Measurements from ENCODE around the gene TOM1L2. TPM values are rescaled to one million over a fixed set of nuclear protein-coding genes. Genes with fewer than 3 reads are reported as not detected.

The TOM1L2 gene
- total RNA-seq, 2 donors from 2014 or later, result 47.6 to 68.7 TPM

DNA sequence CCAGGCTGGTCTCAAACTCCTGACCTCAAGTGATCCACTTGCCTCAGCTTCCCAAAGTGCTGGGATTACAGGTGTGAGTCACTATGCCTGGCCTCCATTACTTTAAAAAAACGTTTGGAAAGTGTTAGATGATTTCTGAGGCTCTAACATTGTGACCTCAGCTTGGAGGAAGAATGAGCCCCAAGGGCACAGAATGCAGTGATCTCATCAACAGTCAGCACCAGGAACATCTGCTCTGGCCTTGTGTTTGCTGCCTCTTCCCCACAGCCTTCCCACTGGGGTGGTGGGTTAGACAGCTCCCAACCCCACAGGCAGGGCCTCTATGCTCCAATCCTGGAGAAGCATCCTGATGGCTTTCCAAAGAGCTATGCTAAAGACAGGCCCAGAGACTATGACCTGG, 97.7 kb downstream of the TOM1L2 start:
- intact Hi-C loops (cut with DNase I), result no loop called here
- Histone ChIP-seq H3K4me1 (no peaks in the 10 kb centered on the region), H3K27ac (no peak overlapping the region), H3K4me3 (no peak overlapping the region), H3K9ac (ENCODE audit: low read depth in 2 of 2, low read length in 2 of 2) (no peak overlapping the region), H3K27me3 (no peaks in the 10 kb centered on the region), H3K36me3 (peaks cover 5% of the 10 kb centered on the region), H3K9me3 (no peaks in the 10 kb centered on the region)
- DNase-seq, result no peak
- TF ChIP-seq, protein P1, sequence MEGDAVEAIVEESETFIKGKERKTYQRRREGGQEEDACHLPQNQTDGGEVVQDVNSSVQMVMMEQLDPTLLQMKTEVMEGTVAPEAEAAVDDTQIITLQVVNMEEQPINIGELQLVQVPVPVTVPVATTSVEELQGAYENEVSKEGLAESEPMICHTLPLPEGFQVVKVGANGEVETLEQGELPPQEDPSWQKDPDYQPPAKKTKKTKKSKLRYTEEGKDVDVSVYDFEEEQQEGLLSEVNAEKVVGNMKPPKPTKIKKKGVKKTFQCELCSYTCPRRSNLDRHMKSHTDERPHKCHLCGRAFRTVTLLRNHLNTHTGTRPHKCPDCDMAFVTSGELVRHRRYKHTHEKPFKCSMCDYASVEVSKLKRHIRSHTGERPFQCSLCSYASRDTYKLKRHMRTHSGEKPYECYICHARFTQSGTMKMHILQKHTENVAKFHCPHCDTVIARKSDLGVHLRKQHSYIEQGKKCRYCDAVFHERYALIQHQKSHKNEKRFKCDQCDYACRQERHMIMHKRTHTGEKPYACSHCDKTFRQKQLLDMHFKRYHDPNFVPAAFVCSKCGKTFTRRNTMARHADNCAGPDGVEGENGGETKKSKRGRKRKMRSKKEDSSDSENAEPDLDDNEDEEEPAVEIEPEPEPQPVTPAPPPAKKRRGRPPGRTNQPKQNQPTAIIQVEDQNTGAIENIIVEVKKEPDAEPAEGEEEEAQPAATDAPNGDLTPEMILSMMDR (IDR thresholded peaks at IDR 0.05), result no peak

DNA sequence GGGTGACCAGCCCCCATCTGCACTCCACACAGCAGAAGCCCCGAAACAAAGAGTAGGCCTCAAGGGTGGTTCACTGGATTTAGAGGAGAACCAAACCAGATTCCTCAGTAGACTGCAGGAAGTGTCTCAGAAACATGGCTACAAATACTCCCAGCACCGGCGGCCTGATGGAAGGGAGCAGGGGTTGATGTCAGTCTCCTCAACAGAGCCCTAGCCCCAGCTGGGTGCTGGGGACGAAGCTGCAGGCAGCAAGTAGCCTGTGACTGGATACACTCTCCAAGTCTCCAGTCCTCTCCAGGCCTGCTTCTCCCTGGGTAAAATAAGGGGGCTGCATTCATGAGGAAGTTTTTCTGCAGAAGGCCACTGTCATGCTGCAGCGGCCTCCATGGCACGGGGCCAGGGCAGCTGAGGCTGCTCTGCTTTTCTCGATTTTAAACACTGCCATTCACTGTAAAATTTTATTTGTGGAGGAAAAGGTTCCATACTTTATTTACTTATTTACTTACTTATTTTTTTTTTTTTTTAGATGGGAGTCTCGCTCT, 98.7 kb downstream of the TOM1L2 start:
- H3K9ac ChIP-seq (ENCODE audit: low read depth in 2 of 2, low read length in 2 of 2), result no peak overlapping the region
- H3K27me3 ChIP-seq, result no peaks in the 10 kb centered on the region
- H3K4me3 ChIP-seq, result no peak overlapping the region
- no peaks in the 10 kb centered on the region for H3K4me1 ChIP-seq
- H3K9me3 ChIP-seq, result no peaks in the 10 kb centered on the region
- TF ChIP-seq, protein P1 (IDR thresholded peaks at IDR 0.05), result no peak
- DNase-seq, result no peak
- peaks cover 2% of the 10 kb centered on the region for H3K36me3 ChIP-seq
- no peak overlapping the region for H3K27ac ChIP-seq
- intact Hi-C loops (cut with DNase I), result no loop called here

DNA sequence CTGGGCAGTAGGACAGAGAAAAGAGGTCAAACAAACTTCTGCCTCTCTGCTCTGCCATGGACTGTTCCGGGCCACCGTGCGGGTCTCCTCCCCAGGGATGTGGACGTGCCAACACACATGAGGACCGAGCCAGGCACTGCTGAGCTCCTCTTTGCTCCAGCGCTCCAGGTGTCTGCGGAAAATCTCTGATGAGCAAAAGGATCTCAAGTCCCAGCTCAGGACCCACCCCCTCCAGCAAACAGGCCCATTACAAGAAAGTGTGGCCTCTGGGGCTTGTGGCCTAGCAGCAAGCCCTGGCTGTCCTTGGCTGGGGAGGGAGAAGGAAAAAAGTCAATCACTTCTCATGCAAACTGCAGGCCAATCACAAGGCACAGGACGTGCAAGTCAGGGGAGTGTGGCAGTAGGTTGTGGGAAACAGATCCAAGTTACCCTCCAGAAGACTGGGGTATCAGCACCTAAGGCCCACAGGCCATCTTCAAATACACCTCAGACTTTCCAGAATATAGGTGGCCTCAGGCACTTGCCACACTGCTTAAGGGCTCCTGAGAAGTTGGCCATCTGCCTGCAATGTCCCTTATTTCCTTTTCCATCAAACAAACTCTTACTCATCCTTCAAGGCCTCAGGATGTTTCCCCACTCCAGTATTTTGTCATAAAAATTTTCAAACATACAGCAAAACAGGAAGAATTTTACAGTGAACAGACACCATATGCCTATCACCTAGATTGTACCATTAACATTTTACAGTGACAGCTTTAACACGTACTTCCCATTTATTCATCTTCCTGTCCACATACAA, 99.5 kb downstream of the TOM1L2 start:
- intact Hi-C loops (cut with DNase I), result no loop called here
- Histone ChIP-seq H3K9ac (ENCODE audit: low read depth in 2 of 2, low read length in 2 of 2) (no peak overlapping the region), H3K36me3 (no peaks in the 10 kb centered on the region), H3K4me3 (no peak overlapping the region), H3K9me3 (no peaks in the 10 kb centered on the region), H3K27ac (no peak overlapping the region), H3K27me3 (no peaks in the 10 kb centered on the region), H3K4me1 (no peaks in the 10 kb centered on the region)
- TF ChIP-seq, protein P1 (IDR thresholded peaks at IDR 0.05), result no peak
- DNase-seq, result no peak

DNA sequence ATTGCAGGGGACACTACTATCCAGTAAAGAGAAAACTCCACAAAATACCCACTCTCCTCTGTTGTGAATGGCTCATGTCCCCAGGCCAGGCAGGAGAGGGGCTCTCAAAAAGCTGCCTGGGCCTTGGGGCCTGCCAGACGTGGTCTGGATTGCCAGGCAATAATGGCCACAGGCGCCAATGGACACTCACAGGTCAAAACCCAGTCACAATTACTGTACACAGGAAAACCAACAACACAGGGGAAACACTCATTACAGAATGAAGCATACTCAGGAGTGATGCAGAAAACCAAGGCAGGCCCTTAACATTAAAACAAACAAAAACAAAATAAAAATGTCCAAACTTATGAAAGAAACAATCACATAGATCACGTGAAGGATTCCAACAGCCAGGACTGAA, 100.3 kb downstream of the TOM1L2 start:
- no peak overlapping the region for H3K9ac ChIP-seq (ENCODE audit: low read depth in 2 of 2, low read length in 2 of 2)
- intact Hi-C loops (cut with DNase I), result no loop called here
- H3K27me3 ChIP-seq, result no peaks in the 10 kb centered on the region
- no peaks in the 10 kb centered on the region for H3K9me3 ChIP-seq
- no peaks in the 10 kb centered on the region for H3K36me3 ChIP-seq
- DNase-seq, result no peak
- H3K4me1 ChIP-seq, result no peaks in the 10 kb centered on the region
- TF ChIP-seq, protein P1 (IDR thresholded peaks at IDR 0.05), result no peak
- H3K27ac ChIP-seq, result no peak overlapping the region
- H3K4me3 ChIP-seq, result no peak overlapping the region

DNA sequence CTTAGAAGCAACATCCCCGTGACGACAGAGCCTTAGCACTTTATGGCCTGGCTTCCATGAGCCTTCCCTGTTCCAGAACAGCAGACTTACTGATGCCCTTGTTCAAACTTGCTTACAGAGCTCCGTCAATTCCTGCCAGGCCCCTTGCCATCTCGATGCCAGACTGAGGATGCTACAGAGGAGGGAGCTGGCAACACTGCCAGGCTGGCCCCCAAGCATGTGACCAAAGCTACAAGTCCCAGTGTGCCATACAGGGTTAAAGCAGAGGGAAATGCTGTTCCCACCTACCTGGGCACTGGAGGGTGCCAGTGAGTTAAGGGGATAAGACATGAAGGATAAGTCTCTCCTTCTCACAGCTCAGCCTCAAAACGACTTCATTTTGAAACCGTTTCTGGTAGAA, 102.0 kb downstream of the TOM1L2 start:
- Histone ChIP-seq H3K36me3 (no peaks in the 10 kb centered on the region), H3K9me3 (no peaks in the 10 kb centered on the region), H3K9ac (ENCODE audit: low read depth in 2 of 2, low read length in 2 of 2) (no peak overlapping the region), H3K27me3 (no peaks in the 10 kb centered on the region), H3K27ac (no peak overlapping the region), H3K4me3 (no peak overlapping the region), H3K4me1 (no peaks in the 10 kb centered on the region)
- no peak for DNase-seq
- intact Hi-C loops (cut with DNase I), result no loop called here
- TF ChIP-seq, protein P1 (IDR thresholded peaks at IDR 0.05), result no peak

All from colonic mucosa (tissue), 4 donors.